Parathyroid adenoma (tissue), 2 donors: ENCODE data around the gene TGFBR3L.

ENCODE experiments used
- H2AFZ ChIP-seq: fragments of 300-600 bp; sonication (generic); one replicate; pipeline ENCODE4 v1.7.0; 2017; ENCODE audit warnings: antibody characterized with exemption, mild to moderate bottlenecking
- H3K27ac ChIP-seq: fragments of 300-600 bp; sonication (generic); one replicate; pipeline ENCODE4 v1.7.0; 2017
- H3K27me3 ChIP-seq: fragments of 300-600 bp; sonication (generic); one replicate; pipeline ENCODE4 v1.7.0; 2017; ENCODE audit warnings: low read length; ENCODE audit not compliant: control insufficient read depth, insufficient read depth
- H3K36me3 ChIP-seq: fragments of 300-600 bp; sonication (generic); one replicate; pipeline ENCODE4 v1.7.0; 2017; ENCODE audit warnings: low read length; ENCODE audit not compliant: control insufficient read depth, insufficient read depth
- H3K4me1 ChIP-seq: fragments of 300-600 bp; sonication (generic); one replicate; pipeline ENCODE4 v1.7.0; 2017; ENCODE audit warnings: control low read depth
- H3K4me2 ChIP-seq: fragments of 300-600 bp; sonication (generic); one replicate; pipeline ENCODE4 v1.7.0; 2017; ENCODE audit warnings: low read length
- H3K4me3 ChIP-seq: fragments of 300-600 bp; sonication (generic); one replicate; pipeline ENCODE4 v1.7.0; 2017; ENCODE audit warnings: low read depth, low read length
- H3K79me2 ChIP-seq: fragments of 300-600 bp; sonication (generic); one replicate; pipeline ENCODE4 v1.7.0; 2017; ENCODE audit warnings: control low read depth
- H3K9ac ChIP-seq: fragments of 300-600 bp; sonication (generic); one replicate; pipeline ENCODE4 v1.7.0; 2017; ENCODE audit warnings: mild to moderate bottlenecking
- H3K9me3 ChIP-seq: fragments of 300-600 bp; sonication (generic); one replicate; pipeline ENCODE4 v1.7.0; 2017; ENCODE audit warnings: low read length; ENCODE audit not compliant: control insufficient read depth
- TF ChIP-seq, protein P1 (sequence below): fragments of 300-600 bp; sonication (generic); IDR thresholded peaks from one replicate; pipeline ENCODE4 v1.7.0; 2017; ENCODE audit warnings: antibody characterized with exemption, mild to moderate bottlenecking
- donor health status: primary hyperparathyroidism.

TGFBR3L gene

DNA sequence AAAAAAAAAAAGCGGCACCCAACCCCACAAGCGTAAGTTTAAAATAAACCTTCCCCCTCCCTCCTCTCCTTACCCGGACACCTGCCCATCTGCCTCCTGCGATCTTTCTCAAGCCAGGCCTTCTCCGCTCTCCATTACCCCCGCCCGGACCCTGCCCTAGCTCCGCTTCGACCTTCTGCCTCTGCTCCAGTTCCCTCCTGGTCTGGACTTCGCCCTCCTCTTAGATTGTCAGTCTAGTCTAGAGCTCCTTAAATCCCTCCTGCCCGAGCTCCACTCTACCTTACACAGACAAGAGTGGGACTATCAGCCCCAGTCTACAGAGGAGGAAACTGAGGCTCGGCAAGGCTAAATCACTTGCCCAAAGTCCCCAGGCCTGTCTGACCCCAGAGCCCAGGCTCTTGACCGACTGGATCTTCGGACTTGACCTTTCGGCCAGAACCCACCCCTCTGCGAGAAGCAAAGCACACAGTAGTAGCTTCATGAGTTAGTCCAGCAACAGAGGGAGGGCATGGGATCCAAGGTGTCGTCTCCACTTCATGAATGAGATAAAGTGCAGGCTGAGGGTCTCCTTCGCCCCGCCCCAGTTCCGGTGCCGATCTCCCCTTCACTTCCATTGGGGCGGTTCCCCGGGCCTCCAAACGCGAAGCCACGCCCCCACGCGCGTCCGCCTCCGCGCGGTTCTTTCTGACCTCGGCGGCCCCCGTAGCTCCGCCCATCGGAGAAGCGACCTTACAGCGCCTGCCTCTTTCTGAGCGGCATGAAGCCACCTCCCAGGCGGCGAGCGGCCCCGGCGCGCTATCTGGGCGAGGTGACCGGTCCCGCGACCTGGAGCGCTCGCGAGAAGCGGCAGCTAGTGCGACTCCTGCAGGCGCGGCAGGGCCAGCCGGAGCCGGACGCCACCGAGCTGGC, 5.2 kb downstream of the TGFBR3L start, which contains the start of gene SNAPC2:
SNAPC2 (plus strand) TSS at position 729 of the 909 bp plus-strand sequence; CDS start at position 758, 29 bp downstream.
- Histone ChIP-seq H3K79me2 (no peaks in the 10 kb centered on the region), H3K27me3 (no peaks in the 10 kb centered on the region), H3K4me2 (peak within 1 kb of the TSS; percentile 93), H3K9ac (no peak within 1 kb of the TSS), H3K27ac (peak within 1 kb of the TSS; percentile 95), H3K4me1 (peaks cover 3% of the 10 kb centered on the region), H3K9me3 (no peaks in the 10 kb centered on the region), H3K4me3 (peak within 1 kb of the TSS; percentile 93), H3K36me3 (no peaks in the 10 kb centered on the region), H2AFZ (peak within 1 kb of the TSS; percentile 93)
- TF ChIP-seq, protein P1, sequence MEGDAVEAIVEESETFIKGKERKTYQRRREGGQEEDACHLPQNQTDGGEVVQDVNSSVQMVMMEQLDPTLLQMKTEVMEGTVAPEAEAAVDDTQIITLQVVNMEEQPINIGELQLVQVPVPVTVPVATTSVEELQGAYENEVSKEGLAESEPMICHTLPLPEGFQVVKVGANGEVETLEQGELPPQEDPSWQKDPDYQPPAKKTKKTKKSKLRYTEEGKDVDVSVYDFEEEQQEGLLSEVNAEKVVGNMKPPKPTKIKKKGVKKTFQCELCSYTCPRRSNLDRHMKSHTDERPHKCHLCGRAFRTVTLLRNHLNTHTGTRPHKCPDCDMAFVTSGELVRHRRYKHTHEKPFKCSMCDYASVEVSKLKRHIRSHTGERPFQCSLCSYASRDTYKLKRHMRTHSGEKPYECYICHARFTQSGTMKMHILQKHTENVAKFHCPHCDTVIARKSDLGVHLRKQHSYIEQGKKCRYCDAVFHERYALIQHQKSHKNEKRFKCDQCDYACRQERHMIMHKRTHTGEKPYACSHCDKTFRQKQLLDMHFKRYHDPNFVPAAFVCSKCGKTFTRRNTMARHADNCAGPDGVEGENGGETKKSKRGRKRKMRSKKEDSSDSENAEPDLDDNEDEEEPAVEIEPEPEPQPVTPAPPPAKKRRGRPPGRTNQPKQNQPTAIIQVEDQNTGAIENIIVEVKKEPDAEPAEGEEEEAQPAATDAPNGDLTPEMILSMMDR, result peak; percentile 28

DNA sequence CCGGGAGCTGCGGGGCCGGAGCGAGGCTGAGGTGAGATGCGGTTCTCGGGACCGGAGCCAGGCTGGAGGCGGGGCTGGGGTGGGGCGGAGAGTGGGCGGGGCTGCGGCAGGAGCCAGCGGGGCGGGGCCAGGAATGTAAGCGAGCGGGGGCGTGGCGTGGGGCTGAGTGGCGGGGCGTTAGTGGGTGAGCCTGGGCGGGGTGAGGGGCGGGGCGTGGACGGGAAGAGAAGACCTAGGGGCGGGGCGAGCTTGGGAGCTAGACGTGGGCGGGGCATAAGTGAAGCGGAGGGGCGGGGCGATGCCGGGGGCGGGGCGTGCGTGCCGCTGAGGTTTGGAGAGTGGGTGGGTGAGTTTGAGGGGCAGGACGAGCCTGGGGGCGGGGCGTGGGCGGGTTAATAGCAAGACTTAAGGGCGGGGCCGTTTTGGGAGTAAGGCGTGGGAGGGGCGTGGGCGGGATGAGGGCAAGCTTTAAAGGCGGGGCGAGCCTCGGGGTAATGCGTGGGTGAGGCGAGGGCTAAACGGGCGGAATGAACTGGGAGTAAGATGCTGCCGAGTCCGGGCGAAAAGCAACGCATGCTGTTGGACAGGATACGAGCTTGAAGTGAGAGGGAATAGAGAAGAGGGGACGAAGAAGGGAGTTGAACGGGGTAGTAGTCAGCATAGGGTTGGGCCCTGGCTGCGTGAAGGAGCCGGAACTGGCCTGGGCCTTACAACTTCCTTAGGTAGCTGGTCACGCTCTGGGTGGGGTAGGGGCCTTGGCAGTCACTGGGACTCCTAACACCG, 6.1 kb downstream of the TGFBR3L start:
- no peak overlapping the region for H3K9ac ChIP-seq
- H3K4me3 ChIP-seq, result peak overlapping the region; percentile 93
- no peaks in the 10 kb centered on the region for H3K27me3 ChIP-seq
- H3K4me2 ChIP-seq, result peak overlapping the region; percentile 93
- H2AFZ ChIP-seq, result peak overlapping the region; percentile 93
- H3K27ac ChIP-seq, result peak overlapping the region; percentile 95
- no peaks in the 10 kb centered on the region for H3K9me3 ChIP-seq
- no peaks in the 10 kb centered on the region for H3K79me2 ChIP-seq
- peaks cover 3% of the 10 kb centered on the region for H3K4me1 ChIP-seq
- TF ChIP-seq, protein P1, result no peak
- no peaks in the 10 kb centered on the region for H3K36me3 ChIP-seq

DNA sequence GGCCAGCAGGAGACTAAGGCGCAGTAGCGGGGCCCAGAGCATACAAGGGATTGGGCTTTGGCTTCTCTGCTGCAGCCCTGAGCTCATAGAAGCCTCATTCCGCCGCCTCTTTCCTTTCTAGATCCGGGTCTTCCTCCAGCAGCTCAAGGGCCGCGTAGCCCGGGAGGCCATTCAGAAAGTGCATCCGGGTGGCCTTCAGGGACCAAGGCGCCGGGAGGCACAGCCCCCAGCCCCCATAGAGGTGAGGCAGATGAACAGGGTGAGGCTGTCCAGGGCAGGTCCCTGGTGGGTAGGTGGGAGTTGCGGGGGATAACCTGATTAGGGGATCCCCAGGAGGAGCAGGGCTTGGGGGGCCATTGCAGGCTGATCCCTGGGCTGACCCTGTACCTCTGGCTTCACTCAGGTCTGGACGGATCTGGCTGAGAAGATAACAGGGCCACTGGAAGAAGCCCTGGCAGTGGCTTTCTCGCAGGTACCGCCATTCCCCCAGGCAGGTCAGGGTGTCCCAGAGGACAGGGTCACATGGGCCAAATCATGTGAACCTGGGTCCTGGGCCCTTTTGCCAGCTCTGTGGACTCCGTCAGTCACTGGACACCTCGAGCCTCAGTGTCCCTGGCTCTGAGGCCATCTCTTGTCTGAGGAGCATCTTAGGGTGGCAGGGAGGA, 6.8 kb downstream of the TGFBR3L start:
- no peak overlapping the region for H2AFZ ChIP-seq

DNA sequence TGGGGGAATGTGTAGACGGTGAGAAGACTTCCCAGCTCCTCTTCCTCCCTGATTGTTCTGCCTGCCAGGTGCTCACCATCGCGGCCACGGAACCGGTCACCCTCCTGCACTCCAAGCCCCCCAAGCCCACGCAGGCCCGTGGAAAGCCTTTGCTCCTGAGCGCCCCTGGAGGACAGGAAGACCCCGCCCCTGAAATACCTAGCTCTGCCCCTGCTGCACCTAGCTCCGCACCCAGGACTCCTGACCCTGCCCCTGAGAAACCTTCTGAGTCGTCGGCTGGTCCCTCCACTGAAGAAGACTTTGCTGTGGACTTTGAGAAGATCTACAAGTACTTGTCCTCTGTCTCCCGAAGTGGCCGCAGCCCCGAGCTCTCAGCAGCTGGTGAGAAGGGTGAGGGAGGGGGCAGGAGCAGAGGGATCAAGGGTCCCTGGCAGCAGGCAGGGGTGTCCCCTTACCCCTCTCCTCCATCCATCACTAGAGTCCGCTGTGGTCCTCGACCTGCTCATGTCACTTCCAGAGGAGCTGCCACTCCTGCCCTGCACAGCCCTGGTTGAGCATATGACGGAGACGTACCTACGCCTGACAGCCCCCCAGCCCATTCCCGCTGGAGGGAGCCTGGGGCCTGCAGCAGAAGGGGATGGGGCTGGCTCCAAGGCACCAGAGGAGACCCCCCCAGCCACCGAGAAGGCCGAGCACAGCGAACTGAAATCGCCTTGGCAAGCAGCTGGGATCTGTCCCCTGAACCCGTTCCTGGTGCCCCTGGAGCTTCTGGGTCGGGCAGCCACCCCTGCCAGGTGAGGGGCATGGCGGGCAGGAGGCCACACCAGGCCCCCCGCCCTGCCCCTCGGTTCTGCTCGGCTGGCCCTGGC, 7.6 kb downstream of the TGFBR3L start:
- Histone ChIP-seq H3K4me2 (no peak overlapping the region), H3K79me2 (no peaks in the 10 kb centered on the region), H3K27ac (no peak overlapping the region), H3K4me3 (no peak overlapping the region), H3K9ac (no peak overlapping the region), H3K9me3 (no peaks in the 10 kb centered on the region), H3K27me3 (no peaks in the 10 kb centered on the region), H2AFZ (no peak overlapping the region), H3K4me1 (peaks cover 6% of the 10 kb centered on the region), H3K36me3 (no peaks in the 10 kb centered on the region)
- TF ChIP-seq, protein P1, result no peak

More for the DNA sequence above, 6.8 kb downstream of the TGFBR3L start:
- no peaks in the 10 kb centered on the region for H3K9me3 ChIP-seq
- peak overlapping the region; percentile 64 for H3K4me2 ChIP-seq
- no peaks in the 10 kb centered on the region for H3K36me3 ChIP-seq
- H3K9ac ChIP-seq, result no peak overlapping the region
- peak overlapping the region; percentile 50 for H3K4me3 ChIP-seq
- H3K4me1 ChIP-seq, result peaks cover 5% of the 10 kb centered on the region
- H3K79me2 ChIP-seq, result no peaks in the 10 kb centered on the region
- no peaks in the 10 kb centered on the region for H3K27me3 ChIP-seq
- TF ChIP-seq, protein P1, result no peak
- H3K27ac ChIP-seq, result peak overlapping the region; percentile 40
